ENCODE data around the gene ABCG2.
"Not testable (repeated sequence)": the region's sequence is repeated elsewhere in the genome, so short reads cannot be mapped to it uniquely, and the experiment has no call there.

Gene ABCG2

GRCh38 chr4:88109123-88109881 lies 49.1 kb downstream of the ABCG2 start:
- DNase-seq, result no peak

- DNase-seq, result no peak
These were observed 49.7 kb downstream of the ABCG2 start for GRCh38 chr4:88108747-88109122.

DNA sequence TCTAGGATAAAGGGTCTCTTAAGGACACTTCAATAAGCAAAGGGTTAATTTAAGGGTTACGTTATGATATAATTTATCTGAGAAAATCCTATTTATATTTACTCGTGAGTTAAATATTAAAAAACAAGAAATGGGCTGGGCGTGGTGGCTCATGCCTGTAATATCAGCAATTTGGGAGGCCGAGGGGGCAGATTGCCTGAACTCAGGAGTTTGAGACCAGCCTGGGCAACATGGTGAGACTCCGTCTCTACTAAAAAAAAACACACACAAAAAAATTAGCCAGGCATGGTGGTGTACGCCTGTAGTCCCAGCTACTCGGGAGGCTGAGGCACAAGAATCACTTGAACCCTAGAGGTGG lies 50.4 kb downstream of the ABCG2 start:
- not testable (repeated sequence) for DNase-seq

DNA sequence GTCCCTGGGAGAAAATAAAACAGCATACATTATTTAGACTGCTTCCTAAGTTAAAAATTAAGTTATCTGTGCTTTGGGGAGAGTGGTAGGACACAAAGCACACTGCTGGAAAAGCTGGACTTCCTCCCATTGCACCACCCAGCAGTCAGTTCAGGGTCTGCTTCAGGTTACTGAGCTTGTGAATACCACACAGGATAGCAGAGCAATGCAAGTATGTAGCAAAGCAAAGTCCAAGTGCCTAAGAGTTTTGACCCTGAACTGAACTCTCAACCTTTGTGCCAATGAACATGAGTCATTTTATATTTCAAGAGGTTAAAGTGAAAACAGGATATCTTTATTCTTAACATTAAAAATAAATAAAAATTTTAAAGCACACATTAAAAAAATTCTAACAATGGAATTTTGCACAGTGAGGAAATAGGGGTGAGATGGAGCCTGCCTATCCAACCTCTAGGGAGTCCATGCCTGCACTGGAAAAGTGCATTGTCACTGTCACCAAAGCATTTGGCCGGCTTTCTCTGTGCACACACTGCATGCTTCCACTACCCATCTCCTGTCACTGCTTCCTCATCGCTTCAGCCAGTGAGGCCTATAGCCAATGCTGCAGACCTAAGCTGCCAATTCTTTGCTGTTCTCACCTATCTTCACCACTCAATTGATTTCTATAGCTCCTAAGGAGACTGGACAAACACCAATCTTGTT lies 50.9 kb downstream of the ABCG2 start:
- DNase-seq, result no peak

GRCh38 chr4:88106205-88106604 lies 52.2 kb downstream of the ABCG2 start:
- no peak for DNase-seq

DNA sequence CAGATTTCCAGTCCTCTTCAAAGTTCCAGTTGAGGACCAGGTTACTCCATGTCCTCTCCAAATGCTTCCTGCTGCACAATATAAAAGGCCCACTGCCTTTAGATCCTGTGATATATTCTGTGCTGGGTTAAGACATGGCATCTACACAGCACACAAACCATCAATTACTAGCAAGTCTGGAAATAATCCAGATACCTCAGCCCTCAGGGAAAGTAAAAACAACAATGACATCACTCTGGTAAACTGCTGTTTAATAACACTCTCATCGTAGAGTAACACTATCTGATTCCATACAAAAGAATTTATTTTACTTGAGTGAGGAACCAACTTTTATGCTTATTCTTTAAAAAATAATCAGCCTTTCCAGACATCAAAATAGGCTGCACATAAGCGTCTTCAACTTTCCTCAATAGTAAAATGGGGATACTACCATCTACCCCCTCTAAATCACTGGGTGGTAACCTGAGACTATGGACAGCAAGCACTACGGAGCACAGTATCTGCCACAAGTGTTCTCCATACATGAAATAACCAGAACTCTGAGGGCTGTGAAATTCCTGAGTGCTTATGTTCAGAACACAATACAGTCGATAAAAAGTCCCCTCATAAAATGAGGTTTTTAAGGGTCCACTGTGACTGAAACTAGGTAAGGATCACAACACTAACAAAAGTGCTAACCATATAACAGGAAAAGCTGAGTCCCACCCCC lies 53.4 kb downstream of the ABCG2 start:
- no peak for DNase-seq

GRCh38 chr4:88102026-88102425 lies 56.4 kb downstream of the ABCG2 start:
- no peak for DNase-seq

DNA sequence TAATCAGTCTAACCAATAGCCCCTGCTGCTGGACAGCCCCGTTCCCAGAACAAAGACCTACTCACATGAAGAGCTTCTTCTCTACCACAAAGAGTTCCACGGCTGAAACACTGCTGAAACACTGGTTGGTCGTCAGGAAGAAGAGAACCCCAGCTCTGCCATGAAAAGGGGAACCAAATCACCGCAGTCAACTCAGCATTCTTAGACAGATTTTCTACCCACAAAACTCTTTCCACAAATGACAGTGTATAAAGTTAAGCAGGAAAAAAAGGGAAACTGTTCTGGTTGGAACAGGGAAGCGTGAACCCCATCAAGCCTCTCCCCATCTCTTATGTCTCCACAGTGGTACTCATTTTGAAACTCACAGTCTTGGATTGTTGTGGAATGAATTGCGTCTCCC lies 57.3 kb downstream of the ABCG2 start:
- DNase-seq, result no peak

DNA sequence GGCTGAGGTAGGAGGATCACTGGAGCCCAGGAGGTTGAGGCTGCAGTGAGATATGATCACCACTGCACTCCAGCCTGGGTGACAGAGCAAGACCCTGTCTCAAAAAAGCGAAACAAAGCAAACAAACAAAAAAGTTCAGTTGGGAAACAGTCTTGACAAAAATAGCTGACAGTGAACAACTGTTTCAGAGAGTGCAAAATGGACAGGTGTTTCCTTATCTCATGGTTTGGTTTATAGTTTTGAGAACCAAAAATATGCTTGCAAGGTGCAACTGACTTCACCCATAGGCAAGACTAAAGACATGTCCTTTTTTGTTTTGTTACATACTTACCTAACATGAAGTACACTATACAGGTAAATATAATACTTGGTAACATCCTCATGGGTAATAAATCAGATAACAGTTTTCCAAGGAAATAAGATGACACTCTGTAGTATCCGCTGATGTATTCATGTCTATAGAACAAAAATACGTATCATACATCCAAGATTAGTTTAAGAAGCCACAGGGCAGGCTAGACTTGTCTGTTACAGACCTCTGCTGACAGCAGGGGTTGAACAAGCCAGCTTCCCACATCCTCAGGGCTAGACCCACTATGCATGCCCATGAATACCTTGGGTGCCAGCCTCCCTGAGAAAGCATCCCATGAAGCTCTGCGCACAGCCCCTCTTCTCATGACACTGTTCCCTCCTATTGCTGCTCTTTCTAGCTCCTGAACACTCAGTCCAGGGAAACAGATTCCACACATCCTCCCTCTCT lies 59.3 kb downstream of the ABCG2 start:
- no peak for DNase-seq

DNA sequence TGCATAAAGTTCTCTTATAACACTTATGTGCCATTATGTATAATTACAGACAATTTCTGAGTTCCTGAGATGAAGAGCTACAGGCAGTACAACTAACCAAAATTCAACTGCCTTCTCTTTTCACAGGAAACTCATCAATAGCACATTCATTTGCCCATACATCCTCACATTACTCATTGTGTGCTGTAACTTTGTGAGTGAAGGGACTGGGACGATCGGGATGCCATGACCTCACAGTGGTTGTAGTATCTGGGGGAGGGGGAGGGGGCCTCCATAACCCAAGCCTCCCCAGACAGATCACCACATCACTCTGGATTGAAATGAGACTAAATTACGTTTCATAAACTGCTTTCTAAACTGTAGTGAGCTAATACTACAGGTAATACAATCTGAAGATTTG lies 60.7 kb downstream of the ABCG2 start:
- DNase-seq, result no peak

GRCh38 chr4:88097301-88097700 lies 61.1 kb downstream of the ABCG2 start:
- no peak for DNase-seq

DNA sequence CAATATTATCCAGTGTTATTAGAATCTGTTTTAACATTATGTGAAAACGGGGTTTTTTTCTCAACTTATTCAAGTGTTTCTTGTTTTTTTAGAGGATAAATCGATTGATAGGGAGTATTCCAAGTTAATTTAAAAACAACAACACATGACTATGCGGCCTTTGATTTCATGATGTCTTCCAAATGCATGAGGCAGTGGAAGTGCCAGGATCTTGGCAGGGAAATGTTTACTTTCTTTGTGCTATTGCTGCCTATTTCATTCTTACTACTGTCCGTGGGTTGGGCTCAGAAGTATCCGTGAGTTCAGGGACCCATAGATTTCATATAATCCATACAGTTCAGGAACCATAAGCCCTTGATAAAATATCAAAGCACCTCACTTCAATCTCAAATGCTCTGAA lies 64.6 kb downstream of the ABCG2 start:
- no peak for DNase-seq

DNA sequence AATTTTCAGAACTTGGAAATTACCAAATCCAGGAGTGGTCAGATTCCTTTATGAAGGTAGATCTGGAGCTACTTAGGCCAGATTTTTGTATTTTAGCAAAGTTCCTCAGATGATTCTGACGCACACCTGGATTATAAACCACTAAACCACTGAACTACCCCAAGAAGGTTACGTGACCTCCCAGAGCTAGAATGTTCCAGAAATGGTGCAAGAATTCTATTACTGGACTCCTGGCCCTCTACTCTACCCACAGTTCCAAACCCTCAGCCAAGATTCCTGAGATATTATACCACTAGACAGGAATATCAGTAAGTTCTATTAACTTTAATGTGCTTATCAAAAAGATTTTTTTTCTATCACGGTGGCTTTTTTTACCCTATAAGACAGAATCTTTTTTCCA lies 67.1 kb downstream of the ABCG2 start:
- DNase-seq, result no peak

- no peak for DNase-seq
These were observed 67.5 kb downstream of the ABCG2 start for GRCh38 chr4:88090898-88091297.

- no peak for DNase-seq
These were observed 71.4 kb downstream of the ABCG2 start for GRCh38 chr4:88087004-88087403.

DNA sequence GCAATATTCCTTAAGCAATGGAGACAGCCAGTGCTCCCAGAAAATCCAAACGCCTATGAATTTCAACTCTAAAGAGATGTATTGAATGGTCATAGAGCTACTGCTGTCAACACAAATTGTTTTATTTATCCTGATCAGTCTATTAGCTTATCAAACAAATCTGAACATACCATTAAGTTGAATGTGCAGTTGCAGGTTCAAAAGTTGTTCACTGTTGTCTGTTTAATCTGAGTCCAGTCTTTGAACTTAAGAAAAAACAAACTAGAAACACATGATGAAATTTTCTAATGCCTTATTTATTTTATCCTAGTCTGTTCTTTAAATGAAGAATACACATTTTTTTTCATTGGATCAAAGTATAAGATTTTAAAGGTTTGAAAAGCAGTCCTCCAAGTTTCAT lies 77.8 kb downstream of the ABCG2 start:
- no peak for DNase-seq

- no peak for DNase-seq
These were observed 79.9 kb downstream of the ABCG2 start for GRCh38 chr4:88078579-88078978.

DNA sequence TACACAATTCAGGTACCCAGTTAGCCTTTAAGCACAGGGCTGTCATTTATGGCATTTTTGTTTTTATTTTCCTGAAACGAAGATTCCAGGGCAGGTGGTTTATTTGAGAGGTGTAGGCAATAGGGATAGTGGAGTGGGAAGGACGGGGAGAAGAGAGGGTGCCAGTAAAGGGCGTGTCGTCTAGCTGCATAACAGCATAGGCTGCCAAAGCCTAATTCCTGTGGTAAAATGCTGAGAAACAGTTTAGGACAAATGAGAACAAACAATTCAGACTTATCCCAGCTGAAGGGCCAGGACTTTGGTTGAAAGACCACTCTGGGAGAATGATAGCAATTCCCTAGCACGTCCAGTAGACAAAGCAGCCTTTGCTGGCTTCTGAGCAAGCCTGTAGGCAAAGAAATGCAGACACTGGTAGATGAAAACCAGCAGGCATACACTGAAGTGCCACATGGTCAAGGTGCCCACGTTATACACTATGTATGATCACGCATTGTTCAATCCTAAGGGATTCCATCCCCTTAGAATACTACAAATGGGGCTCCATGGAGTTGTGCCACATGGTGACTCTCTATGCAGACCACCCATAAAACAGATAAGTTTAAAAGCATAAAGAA lies 80.4 kb downstream of the ABCG2 start:
- DNase-seq, result no peak

DNA sequence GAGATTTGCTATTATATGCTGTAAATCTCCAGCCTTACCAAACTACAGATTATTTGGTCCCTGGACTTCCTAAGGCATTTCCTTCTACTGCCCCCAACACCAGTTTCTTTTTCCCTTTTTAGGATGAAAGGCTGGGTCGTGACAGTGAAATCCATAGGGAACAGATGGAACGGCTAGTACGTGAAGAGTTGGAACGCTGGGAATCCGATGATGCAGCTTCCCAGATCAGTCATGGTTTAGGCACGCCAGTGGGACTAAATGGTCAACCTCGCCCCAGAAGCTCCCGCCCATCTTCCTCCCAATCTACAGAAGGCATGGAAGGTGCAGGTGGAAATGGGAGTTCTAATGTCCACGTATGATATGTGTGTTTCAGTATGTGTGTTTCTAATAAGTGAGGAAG lies 83.1 kb downstream of the ABCG2 start:
- no peak for DNase-seq

DNA sequence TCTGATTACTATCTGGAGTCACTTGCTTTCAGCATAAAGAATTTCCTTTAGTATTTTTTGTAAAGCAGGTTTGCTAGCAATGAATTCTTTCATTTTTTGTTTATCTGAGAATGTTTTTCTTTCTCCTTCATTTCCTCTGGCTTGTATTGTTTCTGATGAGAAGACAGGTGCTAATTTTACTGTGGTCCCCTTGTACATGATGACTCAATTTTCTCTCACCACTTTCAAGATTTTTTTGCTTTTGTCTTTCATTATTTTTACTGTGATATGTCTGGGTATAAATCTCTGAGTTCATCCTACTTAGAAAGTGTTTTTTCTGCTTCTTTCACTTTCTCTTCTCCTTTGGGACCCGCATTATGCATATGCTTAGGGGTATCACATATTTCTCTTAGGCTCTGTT lies 88.4 kb downstream of the ABCG2 start:
- DNase-seq, result no peak

- no peak for DNase-seq
These were observed 94.0 kb downstream of the ABCG2 start for GRCh38 chr4:88064410-88064809.

DNA sequence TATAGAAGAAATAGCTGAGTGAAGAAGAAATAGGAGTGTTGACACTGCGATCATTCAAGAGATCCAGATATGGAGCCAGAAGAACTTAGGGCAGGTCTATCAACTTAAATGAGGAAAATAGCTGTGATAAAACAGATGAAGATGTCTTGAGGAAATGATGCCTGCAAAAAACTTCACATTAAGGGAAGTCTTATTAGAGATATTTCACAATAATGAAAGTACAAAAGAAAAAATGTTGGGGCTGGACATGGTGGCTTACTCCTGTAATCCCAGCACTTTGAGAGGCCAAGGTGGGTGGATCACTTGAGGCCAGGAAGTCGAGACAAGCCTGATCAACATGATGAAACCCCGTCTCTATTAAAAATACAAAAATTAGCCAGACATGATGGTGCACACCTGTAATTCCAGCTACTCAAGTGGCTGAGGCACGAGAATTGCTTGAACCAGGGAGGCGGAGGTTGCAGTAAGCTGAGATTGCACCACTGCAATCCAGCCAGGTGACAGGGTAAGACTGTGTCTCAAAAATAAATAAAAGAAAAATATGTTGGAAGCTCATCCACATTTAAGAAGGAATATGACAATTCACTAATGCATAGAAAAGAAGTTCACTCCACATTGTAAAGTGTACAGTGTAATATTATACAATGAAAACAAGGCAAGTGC lies 94.7 kb downstream of the ABCG2 start:
- DNase-seq, result no peak

Data from islet precursor cell (in vitro differentiated cells).